GM19238 (cell line): ENCODE results near the gene SHOX.

Source experiments
- DNase-seq: peaks from one replicate; pipeline ENCODE4 v3.0.0; 2011; ENCODE audit warnings: low spot score; ENCODE audit not compliant: insufficient read length

SHOX gene

DNA sequence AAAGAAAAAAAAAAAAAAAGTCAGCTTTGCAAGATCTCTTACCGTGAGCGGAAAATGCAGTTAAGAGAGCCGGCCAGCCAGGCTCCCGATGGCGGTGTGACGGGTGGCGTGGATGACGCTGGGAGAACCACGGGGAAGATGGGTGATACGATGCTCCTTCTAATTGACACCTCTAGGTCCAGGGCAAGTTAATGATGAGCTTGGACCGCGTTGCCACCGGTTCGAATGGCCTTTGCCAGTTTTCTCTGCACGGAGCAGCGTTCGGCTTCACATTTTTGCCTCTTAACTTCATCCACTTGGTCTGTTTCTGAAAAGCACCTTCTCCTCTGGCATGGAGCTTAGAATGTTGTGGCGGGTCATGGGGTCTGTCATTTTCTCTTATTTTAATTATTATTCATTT, 33.2 kb downstream of the SHOX start:
- DNase-seq = no peak

DNA sequence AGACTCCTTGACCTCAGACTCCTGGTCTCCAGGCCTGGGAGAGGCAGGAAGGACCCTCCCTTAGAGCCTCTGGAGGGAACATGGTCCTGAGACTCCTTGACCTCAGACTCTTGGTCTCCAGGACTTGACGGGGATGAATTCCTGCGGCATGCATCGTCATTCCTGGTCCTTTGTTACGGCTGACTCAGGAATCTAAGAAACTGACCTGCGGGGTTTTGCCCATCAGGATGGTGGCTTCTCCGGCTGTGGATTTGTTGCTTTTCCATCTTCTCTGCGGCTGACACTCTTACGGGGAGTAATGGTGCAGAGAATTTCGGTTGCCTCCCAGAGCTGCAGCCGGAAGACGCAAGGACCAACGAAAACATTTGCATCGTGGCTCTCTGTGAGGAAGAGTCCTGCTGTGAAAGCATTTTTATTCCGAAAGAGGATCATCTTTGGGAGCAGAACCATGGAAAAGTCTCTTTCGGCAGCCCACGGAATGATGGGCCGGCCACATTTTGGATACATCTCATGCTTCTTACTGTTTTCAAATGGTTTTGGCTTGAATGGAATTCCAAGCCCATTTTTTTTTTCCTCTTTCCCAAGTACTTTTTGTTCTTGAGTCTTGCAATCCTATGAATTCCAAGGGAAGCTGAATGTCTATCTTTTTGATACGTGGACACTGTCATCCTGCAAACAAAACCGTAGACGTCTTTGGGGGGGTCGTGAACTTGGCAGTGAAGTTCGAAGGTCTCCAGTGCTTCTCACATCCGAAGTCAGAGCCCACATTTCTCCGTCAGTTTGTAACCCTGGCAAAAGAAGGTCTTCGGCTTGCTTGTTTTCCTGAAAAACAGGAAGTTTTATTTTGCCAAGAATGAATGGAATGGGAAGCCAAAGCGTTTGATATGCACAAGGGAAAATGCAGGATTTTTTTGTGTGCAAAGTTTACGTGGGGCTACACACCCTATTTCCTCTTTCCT, 36.5 kb downstream of the SHOX start:
- DNase-seq = no peak

DNA sequence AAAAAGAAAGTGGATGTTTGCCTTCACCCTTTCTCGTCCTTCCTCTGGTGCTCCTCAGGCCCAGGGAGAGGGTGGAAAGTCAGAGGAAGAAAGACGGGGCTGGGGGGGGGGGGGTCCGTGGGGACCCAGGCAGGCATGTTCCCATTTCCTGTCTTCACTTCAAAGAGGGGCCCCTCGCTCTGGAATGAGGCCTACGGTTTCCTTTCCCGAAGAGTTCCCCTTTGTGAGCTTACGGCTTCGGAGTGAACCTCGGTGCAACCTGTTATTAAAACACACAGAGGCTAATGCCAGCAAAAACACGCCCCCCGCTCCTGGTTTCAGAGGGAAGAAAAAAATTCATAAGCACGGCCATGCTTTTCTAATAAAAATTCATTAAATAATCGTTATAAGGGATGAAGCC, 40.1 kb downstream of the SHOX start:
- no peak for DNase-seq

DNA sequence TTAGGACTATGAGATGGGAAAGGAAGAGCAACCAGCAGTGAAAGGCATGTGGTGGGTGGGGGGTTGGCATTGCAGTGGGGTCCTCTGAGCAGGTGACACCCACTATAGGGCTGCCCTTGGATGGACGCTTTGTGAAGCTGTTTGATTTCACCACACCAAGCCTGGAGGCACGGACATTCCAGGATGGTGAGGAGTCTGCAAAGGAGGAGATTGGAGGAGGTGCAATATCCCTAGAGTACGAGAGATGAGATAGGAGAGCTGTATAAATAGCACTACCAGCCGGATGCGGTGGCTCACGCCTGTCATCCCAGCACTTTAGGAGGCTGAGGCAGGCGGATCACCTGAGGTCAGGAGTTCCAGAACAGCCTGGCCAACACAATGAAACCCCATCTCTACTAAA, 42.3 kb downstream of the SHOX start:
- no peak for DNase-seq

DNA sequence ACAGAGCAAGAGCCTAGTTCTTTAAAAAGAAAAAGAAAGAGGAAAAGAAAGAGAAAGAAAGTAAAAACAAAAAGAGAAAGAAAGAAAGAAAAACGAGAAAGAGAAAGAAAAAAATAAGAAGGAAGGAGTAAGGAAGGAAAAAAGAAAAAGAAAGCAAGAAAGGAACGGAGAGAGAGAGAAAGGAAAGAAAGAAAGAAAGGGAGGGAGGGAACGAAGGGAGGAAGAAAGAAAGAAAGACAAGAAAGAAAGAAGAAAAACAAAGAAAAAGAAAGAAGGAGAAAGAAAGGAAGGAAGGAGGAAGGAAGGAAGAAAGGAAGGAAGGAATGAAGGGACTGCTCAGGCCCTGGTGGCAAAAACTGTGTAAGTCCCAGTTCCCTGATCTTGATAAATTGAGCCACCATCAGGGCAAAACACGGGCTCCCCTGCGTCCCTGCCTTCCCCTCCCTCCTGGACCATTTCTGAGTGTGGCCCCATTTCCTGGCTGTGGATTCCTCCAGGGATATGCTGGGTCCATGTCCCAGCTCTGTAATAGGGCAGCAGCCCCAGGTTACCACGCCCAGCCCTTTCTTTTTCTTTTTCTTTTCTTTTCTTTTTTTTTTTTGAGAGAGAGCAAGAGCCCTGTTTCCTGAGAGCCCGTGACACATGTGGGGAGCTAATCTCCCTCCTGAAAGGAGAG, 44.8 kb downstream of the SHOX start:
- DNase-seq = no peak

DNA sequence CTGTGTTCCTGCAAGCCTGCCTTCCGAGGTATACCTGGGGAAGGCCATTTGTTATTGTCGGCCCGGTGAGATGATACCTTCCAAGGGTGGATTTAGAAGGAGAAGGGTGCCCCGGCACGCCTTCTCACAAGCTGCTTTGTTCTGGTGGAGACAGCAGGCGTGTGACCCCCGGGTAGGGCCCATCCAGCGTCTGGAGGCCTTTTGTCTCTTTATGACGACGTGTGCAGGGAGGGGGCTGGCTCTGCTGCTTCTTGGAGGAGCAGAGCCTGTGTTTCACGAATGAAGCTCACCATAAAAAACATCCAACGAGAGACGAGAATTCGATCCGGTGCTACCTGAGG, 45.3 kb downstream of the SHOX start:
- DNase-seq = no peak

DNA sequence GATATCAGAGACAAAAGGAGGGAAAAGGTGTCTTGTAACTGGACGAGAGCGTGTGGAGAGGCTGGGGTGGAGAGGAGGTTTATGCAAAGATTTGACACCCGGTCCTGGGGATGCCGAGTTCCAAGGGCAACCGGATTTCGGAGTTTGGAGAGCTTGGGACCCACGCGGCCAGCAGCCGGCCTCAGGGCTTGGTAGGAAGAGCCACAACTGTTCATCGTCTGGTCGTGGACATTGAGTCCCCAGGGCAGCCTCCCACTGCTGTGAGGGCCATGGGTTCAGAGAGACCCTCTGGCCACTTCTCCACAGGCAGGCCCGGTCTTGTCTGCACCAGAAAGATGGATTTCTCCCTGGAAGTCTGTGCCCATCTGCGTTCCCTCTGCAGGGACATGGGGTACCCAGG, 46.8 kb downstream of the SHOX start:
- no peak for DNase-seq

DNA sequence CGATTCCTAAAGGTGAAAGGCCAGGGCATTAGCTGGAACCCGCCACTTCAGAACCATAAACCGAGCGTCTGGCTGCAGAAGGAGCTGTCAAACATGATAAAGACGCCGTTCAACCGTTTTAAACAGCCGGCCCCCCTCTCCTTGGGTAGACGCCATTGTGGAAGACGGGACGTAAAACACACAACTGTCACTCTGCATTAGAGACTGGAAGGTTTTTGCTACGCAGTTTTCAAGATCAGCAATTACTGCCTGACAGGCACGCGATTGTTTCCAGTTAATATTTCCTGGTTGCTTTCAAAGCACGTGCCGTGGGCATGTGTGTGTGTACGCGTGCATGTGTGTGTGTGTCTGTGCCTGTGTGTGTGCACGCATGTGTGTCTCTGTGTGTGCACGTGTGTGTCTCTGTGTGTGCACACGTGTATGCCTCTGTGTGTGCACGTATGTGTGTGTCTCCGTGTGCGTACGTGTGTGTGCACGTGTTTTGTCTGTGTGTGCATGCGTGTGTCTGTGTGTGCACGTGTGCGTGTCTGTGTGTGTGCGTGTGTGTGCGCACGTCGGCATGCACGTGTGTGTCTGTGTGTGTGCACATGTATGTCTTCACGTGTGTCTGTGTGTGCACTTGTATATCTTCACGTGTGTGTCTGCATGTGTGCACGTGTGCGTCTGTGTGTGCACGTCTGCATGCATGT, 48.8 kb downstream of the SHOX start:
- DNase-seq = no peak

DNA sequence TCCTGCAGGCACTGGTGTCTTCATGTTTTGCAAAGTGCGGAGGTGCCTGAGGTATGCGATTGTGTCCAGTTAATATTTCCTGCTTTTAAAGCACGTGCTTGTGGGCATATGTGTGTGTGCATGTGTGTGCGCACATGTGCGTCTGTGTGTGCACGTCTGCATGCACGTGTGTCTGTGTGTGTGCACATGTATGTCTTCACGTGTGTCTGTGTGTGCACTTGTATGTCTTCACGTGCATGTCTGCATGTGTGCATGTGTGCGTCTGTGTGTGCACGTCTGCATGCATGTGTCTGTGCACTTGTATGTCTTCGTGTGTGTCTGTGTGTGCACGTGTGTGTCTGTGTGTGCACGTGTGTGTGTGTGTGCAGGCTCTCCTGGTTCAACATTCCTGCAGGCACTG, 49.5 kb downstream of the SHOX start:
- no peak for DNase-seq

DNA sequence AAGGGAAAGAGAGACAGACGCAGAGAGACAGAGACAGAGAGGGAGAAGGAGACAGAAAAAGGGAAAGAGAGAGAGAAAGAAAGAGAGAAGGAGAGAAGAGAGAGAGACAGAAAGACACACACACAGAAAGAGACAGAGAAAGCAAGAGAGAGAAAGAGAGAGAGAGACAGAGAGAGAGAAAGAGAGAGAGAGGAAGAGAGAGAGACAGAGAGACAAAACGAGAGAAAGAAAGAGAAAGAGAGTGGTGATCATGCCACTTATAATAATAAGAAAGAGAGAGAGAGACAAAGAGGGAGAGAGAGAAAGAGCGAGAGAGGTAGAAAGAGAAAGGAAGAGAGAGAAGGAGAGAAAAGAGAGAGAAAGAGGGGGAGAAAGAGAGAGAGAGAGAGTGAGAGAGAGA, 51.4 kb downstream of the SHOX start:
- DNase-seq = no peak

DNA sequence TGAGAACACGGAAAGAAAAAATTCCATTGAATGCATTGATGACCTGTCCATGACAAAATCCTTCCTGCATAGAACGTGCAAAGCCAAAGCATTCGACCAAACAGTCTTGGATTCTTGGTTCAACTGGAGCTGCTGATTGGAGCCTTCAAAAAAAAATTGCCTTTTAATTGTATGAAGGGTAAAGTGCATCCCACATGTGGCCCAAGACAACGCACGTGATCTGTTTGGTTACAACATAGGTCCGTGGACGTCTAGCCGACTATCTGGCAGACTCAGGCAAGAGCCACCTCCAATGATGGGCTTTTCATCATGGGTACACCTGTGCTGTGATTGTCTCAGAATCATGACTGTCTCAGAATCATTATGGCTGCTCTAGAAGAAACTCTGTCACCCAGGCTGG, 52.3 kb downstream of the SHOX start:
- DNase-seq = no peak

DNA sequence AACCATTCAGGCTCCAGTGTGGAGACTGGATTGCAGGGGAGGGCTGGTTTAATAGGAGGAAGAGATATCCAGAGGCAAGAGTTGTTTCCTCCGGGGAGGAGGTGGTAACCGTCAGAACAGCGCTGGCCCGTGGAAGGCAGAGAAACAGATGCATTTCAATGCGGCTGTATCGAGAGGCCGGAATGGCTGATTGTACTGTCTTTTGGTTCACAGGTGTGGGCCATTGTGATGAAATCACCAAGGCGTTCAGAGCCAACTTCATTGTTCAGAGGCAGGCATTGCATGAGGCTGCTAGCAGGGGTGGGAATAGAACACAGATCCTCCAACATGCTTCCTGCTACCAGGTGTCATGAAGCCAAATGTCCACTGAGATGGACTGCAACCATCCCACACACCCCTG, 53.0 kb downstream of the SHOX start:
- no peak for DNase-seq

DNA sequence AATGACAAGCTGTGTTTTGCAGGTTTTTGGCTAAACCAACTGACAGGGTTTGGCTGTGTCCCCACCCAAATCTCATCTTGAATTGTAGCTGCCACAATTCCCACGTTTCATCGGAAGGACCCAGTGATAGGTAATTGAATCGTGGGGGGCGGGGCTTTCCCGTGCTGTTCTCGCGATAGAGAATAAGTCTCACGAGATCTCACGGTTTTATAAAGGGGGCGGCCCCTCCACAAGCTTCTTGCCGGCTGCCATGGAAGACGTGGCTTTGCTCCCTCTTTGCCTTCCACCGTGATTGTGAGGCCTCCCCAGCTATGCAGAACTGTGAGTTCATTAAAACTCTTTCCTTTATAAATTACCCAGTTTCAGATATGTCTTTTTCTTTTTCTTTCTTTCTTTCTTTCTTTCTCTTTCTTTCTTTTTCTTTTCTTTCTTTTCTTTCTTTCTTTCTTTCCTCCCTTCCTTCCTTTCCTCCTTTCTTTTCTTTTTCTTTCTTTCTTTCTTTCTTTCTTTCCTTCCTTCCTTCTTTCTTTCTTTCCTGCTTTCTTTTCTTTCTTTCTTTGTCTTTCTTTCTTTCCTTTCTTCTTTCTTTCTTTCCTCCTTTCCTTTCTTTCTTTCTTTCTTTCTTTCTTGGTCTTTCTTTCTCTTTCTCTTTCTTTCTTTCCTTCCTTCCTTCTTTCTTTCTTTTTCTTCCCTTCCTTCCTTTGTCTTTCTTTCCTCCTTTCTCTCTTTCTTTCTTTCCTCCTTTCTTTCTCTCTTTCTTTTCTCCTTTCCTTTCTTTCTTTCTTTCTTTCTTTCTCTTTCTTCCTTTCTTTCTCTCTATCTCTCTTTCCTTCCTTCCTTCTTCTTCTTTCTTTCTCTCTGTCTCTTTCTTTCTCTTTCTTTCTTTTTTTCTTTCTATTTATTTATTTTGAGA, 54.8 kb downstream of the SHOX start:
- DNase-seq = no peak

DNA sequence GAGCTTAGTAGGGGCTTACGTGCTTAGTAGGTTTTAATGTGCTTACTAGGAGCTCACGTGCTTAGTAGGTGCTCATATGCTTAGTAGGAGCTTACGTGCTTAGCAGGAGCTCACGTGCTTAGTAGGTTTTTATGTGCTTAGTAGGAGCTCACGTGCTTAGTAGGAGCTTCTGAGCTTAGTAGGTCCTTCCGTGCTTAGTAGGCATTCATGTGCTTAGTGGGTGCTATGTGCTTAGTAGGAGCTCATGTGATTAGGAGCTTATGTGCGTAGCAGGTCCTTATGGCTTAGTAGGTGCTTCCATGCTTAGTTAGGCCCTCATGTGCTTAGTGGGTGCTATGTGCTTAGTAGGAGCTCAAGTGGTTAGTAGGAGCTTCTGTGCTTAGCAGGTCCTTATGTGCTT, 59.4 kb downstream of the SHOX start:
- no peak for DNase-seq

DNA sequence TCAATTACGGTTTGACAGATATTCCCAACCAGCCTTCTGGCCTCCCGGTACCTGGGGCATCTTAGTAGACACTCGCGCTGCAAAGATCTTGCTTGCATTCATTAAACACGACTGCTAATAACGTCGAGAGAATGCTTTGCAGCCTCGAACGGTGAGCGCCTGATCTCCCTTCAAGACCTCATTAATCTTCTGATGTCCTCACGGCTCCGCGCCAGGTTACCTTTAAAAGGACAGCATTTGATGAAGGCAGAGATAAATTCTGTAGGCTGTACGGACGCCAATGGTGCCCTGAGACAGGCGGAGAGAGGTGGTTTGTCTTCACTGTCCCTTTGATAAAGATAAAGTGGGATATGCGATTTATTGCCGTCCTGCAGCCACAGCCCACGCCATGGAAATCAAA, 64.2 kb downstream of the SHOX start:
- DNase-seq = no peak

DNA sequence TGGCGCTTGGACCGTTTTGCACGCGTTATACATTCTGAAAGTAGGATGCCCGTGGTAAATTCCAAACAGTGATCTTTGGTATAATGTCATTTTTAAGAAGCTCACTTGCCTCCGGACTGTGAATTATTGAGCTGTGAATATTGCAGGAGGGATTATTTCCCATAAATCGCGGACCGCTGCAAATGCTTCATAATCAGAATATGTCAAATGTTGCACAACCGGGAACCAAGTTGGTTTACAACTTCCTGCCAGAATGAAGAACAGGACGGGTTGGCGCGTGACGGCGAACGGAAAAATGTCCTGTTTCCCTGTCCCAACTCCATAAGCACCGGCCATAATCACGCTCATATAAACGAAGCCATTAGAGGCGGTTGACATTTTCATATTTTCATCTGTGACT, 67.6 kb downstream of the SHOX start:
- DNase-seq = no peak

DNA sequence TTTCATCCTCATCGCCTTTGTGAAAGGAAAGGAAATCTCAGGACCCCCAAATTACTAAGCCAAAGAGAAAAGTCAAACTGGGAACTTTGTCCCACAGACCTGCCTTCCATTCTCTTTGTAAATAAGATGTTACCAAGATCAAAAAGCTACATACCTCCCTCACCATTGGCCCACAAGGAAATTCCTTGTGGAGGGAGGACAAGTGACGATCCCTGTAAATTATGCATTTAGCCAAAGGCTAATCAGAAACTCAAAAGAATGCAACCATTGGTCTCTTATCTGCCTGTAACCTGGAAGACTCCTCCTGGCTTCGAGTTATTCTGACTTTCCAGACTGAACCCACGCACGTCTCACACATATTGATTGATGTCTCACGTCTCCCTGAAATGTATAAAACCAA, 70.3 kb downstream of the SHOX start:
- DNase-seq = no peak

DNA sequence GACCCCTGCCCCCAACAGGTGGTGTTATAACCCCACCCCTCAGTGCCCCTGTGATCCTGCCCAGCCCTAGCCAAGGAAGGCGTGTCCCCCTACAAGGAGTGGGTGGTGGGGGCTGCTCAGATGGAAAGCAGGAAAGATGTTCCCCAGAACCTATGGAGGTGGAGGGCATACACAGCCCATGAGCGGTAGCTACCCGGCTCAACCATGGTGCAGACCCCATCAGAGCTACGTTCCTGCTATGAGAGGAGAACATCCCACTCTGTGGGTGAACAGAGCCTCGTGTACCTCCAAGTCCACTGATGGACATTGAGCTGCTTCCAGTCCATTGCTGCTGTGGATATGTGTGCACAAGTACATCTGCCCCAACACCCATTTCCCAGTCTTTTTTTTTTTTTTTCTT, 71.1 kb downstream of the SHOX start:
- no peak for DNase-seq

DNA sequence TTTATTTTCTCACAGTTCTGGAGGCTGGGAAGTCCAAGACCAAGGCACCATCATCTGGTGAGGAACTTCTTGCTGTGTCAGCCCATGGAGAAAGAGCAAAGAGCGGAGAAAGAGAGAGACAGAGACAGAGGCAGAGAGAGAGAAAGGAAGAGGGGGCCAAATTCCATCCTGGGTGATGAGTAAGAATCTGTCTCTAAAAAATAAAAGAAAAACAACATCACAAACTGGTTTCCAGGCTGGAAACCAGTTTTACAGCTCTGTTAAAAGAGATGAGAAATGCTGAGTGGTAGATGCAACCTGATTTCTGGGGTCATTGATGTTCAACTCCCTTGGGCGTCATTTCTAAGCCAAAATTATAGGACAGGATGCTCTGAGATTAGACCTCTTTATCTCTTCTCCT, 72.9 kb downstream of the SHOX start:
- DNase-seq = no peak

DNA sequence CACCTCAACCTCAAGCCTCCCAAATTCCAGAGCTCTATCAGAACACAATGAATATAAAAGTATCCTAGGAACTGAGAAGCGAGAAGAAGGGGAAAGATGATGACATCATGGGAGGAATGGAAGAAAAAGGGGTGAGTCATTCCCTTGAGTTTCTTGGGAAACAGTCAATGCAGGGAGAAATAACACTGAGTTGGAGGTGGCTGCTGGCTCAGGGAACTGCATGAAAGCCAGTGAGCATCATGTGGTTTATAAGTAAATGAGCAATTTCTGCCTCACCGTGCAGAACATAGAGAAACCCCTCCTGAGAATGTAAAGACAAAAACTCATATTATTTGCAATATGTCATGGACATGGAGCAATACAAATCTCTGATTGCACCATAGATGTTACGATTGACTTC, 73.3 kb downstream of the SHOX start:
- no peak for DNase-seq
